ENCODE results near the gene FXYD6.

FXYD6 gene

DNA sequence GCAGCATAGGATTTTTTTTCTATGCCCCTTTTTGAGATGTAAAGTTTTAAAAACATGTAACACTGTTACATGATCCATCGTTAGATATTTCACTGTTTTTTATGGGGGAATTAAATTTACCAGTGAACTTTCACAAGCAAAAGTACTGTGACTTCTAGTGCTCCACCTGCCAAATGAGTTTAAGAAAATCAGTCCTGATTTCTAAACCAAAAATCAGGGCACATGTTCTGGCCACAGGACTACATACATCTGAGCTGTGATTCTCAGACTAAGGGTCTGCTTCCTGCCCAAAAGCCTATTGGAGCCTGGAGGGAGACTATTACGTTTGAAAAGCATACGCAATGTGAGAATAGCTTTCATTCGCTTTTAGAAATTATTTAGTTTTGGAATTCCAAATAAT lies 30.3 kb upstream of the FXYD6 start:
- TF ChIP-seq RAD21 (IDR thresholded peaks at IDR 0.05; ENCODE audit: low read depth) (no peak), NFIC (IDR thresholded peaks at IDR 0.05) (no peak), TEAD4 (IDR thresholded peaks at IDR 0.05) (no peak), ZBTB7A (IDR thresholded peaks at IDR 0.05; ENCODE audit: low read depth) (no peak), CREB1 (IDR thresholded peaks at IDR 0.05; ENCODE audit: low read depth) (no peak), YY1 (IDR thresholded peaks at IDR 0.05; ENCODE audit: low read depth) (no peak), FOXM1 (IDR thresholded peaks at IDR 0.05; ENCODE audit: borderline replicate concordance, low read depth) (no peak), TAF1 (IDR thresholded peaks at IDR 0.05; ENCODE audit: low read depth) (no peak), EGR1 (IDR thresholded peaks at IDR 0.05) (no peak), EP300 (IDR thresholded peaks at IDR 0.05; ENCODE audit: borderline replicate concordance) (no peak), TCF12 (IDR thresholded peaks at IDR 0.05; ENCODE audit: low read depth) (no peak)
- TF ChIP-seq, protein P1, sequence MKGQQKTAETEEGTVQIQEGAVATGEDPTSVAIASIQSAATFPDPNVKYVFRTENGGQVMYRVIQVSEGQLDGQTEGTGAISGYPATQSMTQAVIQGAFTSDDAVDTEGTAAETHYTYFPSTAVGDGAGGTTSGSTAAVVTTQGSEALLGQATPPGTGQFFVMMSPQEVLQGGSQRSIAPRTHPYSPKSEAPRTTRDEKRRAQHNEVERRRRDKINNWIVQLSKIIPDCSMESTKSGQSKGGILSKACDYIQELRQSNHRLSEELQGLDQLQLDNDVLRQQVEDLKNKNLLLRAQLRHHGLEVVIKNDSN (IDR thresholded peaks at IDR 0.05) = no peak
- TF ChIP-seq, protein P2, sequence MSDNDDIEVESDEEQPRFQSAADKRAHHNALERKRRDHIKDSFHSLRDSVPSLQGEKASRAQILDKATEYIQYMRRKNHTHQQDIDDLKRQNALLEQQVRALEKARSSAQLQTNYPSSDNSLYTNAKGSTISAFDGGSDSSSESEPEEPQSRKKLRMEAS (IDR thresholded peaks at IDR 0.05) = no peak
- TF ChIP-seq, protein P3, sequence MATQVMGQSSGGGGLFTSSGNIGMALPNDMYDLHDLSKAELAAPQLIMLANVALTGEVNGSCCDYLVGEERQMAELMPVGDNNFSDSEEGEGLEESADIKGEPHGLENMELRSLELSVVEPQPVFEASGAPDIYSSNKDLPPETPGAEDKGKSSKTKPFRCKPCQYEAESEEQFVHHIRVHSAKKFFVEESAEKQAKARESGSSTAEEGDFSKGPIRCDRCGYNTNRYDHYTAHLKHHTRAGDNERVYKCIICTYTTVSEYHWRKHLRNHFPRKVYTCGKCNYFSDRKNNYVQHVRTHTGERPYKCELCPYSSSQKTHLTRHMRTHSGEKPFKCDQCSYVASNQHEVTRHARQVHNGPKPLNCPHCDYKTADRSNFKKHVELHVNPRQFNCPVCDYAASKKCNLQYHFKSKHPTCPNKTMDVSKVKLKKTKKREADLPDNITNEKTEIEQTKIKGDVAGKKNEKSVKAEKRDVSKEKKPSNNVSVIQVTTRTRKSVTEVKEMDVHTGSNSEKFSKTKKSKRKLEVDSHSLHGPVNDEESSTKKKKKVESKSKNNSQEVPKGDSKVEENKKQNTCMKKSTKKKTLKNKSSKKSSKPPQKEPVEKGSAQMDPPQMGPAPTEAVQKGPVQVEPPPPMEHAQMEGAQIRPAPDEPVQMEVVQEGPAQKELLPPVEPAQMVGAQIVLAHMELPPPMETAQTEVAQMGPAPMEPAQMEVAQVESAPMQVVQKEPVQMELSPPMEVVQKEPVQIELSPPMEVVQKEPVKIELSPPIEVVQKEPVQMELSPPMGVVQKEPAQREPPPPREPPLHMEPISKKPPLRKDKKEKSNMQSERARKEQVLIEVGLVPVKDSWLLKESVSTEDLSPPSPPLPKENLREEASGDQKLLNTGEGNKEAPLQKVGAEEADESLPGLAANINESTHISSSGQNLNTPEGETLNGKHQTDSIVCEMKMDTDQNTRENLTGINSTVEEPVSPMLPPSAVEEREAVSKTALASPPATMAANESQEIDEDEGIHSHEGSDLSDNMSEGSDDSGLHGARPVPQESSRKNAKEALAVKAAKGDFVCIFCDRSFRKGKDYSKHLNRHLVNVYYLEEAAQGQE (IDR thresholded peaks at IDR 0.05; ENCODE audit: low read depth) = no peak

DNA sequence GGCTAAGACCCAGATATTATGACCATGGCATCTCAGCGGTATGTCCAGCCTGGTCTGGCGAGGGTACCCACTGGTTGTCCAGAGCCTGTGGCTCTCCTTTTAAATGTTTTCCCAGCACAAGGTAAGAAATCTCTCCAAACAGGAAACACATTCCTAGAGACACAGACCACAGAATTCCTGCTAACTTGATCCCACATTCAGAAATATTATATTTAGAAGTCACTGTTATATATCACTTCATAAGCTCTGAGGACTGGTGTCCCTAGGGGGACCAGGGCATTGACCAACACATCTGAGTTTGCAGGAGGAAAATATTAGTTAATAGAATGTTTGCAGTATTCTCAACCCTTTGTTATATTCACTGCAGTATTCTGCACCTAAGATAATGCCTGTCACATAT lies 29.7 kb upstream of the FXYD6 start:
- TF ChIP-seq RAD21 (IDR thresholded peaks at IDR 0.05; ENCODE audit: low read depth) = no peak
- TF ChIP-seq, protein P3 (IDR thresholded peaks at IDR 0.05; ENCODE audit: low read depth) = no peak
- TF ChIP-seq CREB1 (IDR thresholded peaks at IDR 0.05; ENCODE audit: low read depth) = no peak
- TF ChIP-seq, protein P2 (IDR thresholded peaks at IDR 0.05) = no peak
- TF ChIP-seq YY1 (IDR thresholded peaks at IDR 0.05; ENCODE audit: low read depth) = no peak

DNA sequence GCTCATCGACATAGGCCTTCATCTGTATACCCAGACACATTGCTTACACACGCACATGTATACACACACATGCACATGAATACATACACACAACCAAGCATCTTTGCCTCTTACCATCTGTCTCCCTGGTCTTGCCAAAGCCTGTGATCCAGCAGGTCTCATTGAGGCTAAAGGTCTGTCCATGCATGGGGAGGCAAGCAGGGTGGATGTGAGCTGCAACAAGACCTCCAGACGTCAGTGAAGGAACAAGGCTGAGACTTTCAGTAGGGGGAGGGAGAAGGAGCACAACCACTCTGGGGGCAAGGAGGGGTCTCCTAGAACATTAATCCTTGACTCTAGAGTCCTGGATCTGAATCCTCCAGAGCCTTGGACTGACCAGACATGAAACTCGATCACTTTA lies 29.1 kb upstream of the FXYD6 start:
- TF ChIP-seq EP300 (IDR thresholded peaks at IDR 0.05; ENCODE audit: borderline replicate concordance) = no peak
- no peak for TF ChIP-seq RAD21 (IDR thresholded peaks at IDR 0.05; ENCODE audit: low read depth)
- no peak for TF ChIP-seq YY1 (IDR thresholded peaks at IDR 0.05; ENCODE audit: low read depth)
- TF ChIP-seq CEBPB (IDR thresholded peaks at IDR 0.05) = no peak
- TF ChIP-seq, protein P2 (IDR thresholded peaks at IDR 0.05) = no peak
- no peak for TF ChIP-seq EGR1 (IDR thresholded peaks at IDR 0.05)
- TF ChIP-seq TCF12 (IDR thresholded peaks at IDR 0.05; ENCODE audit: low read depth) = no peak
- TF ChIP-seq, protein P3 (IDR thresholded peaks at IDR 0.05; ENCODE audit: low read depth) = no peak
- TF ChIP-seq TAF1 (IDR thresholded peaks at IDR 0.05; ENCODE audit: low read depth) = no peak
- TF ChIP-seq TEAD4 (IDR thresholded peaks at IDR 0.05) = no peak
- no peak for TF ChIP-seq ZBTB7A (IDR thresholded peaks at IDR 0.05; ENCODE audit: low read depth)
- no peak for TF ChIP-seq NFIC (IDR thresholded peaks at IDR 0.05)
- TF ChIP-seq CREB1 (IDR thresholded peaks at IDR 0.05; ENCODE audit: low read depth) = no peak
- TF ChIP-seq, protein P1 (IDR thresholded peaks at IDR 0.05) = no peak
- TF ChIP-seq FOXM1 (IDR thresholded peaks at IDR 0.05; ENCODE audit: borderline replicate concordance, low read depth) = no peak

DNA sequence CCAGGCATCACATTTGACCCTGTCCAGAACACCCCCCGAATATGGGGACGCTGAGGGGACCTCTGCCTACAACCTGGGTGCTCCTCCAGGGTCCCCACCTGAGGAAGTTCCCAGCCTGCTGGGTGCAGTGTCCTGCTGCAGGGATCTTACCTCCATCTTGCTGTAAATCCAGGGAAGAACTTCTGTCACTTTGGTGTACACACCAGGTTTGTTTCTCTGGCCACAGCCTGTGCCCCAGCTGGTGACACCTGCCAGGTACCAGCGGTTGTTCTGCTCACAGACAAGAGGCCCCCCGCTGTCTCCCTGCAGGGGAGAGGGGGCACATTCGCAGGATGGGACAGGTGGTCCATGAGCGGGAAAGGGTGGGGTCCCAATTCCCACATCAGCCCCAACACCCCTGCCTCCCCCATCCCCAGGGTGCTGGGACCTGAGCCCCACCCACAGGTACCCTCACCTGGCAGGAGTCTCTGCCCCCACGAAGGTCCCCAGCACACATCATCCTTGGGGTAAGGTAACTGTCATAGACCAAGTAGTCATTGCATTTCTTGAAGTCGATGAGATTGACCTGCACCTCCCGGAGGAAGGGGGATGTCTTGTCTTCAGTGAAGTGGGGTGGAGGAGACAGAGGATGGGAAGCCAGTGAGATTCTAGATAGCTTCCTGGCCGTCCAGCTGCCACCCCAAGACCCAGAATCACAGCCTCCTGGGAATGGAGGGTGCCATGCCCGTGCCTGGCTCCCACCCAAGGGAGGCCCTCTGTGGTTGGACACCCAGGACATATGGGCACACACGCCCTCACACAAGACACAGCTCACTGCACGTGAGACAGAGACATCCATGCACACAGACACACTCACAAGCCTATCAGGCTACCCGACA lies 27.3 kb upstream of the FXYD6 start:
- no peak for TF ChIP-seq CEBPB (IDR thresholded peaks at IDR 0.05)
- no peak for TF ChIP-seq YY1 (IDR thresholded peaks at IDR 0.05; ENCODE audit: low read depth)
- no peak for TF ChIP-seq CREB1 (IDR thresholded peaks at IDR 0.05; ENCODE audit: low read depth)
- no peak for TF ChIP-seq EGR1 (IDR thresholded peaks at IDR 0.05)
- no peak for TF ChIP-seq ZBTB7A (IDR thresholded peaks at IDR 0.05; ENCODE audit: low read depth)

Measured in Ishikawa (cell line).